CD4-positive, CD25-positive, alpha-beta regulatory T cell (primary cell): ENCODE data around the gene PHEX. TPM values are rescaled to one million over a fixed set of nuclear protein-coding genes. Genes with fewer than 3 reads are reported as not detected.

Source experiments
- ATAC-seq, 2 donors: fragments of 150-1000 bp; cut with Tn5 transposase; one replicate each; pipeline ENCODE4 v1.10.0; 2021; ENCODE audit warnings: low read depth in 2 of 2, moderate number of reproducible peaks in 2 of 2, moderate library complexity in 1 of 2
- DNase-seq, 3 donors: peaks; one replicate each; pipeline versions ENCODE4 v3.0.0 to v3.0.0-alpha.2; 2012 to 2022; ENCODE audit warnings: mixed read lengths in 1 of 3
- H3K27ac ChIP-seq: one replicate; pipeline ENCODE4 v1.7.0; 2013; ENCODE audit warnings: mild to moderate bottlenecking, low read length; ENCODE audit not compliant: insufficient read depth, poor library complexity, severe bottlenecking
- H3K27me3 ChIP-seq: one replicate; pipeline ENCODE4 v1.7.0; 2013; ENCODE audit warnings: low read length; ENCODE audit not compliant: control insufficient read depth, insufficient read depth
- H3K36me3 ChIP-seq: one replicate; pipeline ENCODE4 v1.7.0; 2013; ENCODE audit warnings: mild to moderate bottlenecking, low read length, moderate library complexity; ENCODE audit not compliant: control insufficient read depth, insufficient read depth
- H3K4me1 ChIP-seq: 2 replicates; pipeline ENCODE4 v1.7.0; 2013; ENCODE audit warnings: mild to moderate bottlenecking, low read length; ENCODE audit not compliant: insufficient read depth, control insufficient read depth, poor library complexity, severe bottlenecking
- H3K4me3 ChIP-seq: one replicate; pipeline ENCODE4 v1.7.0; 2013; ENCODE audit warnings: low read depth, mild to moderate bottlenecking, low read length, moderate library complexity
- H3K9me3 ChIP-seq, 2 experiments: 1 replicate in 1 of 2; 2 replicates in 1 of 2; pipeline ENCODE4 v1.7.0; 2013; ENCODE audit warnings: low read length in 2 of 2, mild to moderate bottlenecking in 1 of 2, moderate library complexity in 1 of 2; ENCODE audit not compliant: control insufficient read depth in 2 of 2
- H3K27ac Mint-ChIP-seq, 3 donors: one replicate each; pipeline ENCODE4 v1.8.0; 2020 to 2022; ENCODE audit warnings: mild to moderate bottlenecking in 3 of 3, mixed read lengths in 3 of 3, moderate library complexity in 2 of 3
- H3K27me3 Mint-ChIP-seq: one replicate; pipeline ENCODE4 v1.8.0; 2022; ENCODE audit warnings: mild to moderate bottlenecking, mixed read lengths
- H3K36me3 Mint-ChIP-seq: one replicate; pipeline ENCODE4 v1.8.0; 2020; ENCODE audit warnings: mixed read lengths
- H3K4me1 Mint-ChIP-seq, 4 donors: one replicate each; pipeline ENCODE4 v1.8.0; 2020 to 2022; ENCODE audit warnings: mixed read lengths in 4 of 4, mild to moderate bottlenecking in 1 of 4
- H3K4me3 Mint-ChIP-seq, 4 donors: one replicate each; pipeline ENCODE4 v1.8.0; 2020 to 2022; ENCODE audit warnings: mild to moderate bottlenecking in 4 of 4, mixed read lengths in 4 of 4, moderate library complexity in 3 of 4
- H3K9me3 Mint-ChIP-seq, 7 donors: one replicate each; pipeline ENCODE4 v1.8.0; 2020 to 2022; ENCODE audit warnings: mixed read lengths in 7 of 7, mild to moderate bottlenecking in 3 of 7, moderate library complexity in 2 of 7
- polyA plus RNA-seq, 4 donors: library from polyadenylated mRNA; unstranded; fragments of 300-500 nt; fragmentation: Illumina TruSeq; gene quantifications; one replicate each; pipeline ENCODE4 v1.2.3, GENCODE V29; 2021
- total RNA-seq: library from RNA; stranded (reverse); gene quantifications from one replicate; pipeline ENCODE4 v1.2.3, GENCODE V29; 2022

PHEX gene
- total and polyA plus RNA-seq, 5 donors from 2014 or later, result 0.10 to 1.0 (median 0.46) TPM; not detected in 1

DNA sequence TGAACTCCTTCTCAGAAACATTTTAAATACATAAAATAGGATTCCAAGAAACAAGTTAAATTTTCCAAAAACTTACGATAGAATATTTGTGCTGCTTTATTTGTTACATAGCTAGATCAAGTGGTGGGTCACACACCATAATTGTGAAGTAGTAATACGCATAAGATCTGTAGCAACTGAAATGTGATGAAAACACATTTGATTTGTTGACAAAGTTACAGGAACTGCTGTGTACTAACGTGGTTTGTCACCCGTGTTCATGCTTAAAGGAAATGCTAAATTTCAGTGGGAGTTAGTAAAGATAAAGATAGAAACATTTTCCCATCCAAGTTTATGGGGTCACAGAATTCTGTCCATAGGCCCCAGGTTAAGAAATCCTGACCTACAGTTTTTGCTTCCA is 34.1 kb upstream of the PHEX start:
- Histone ChIP-seq H3K36me3 (peaks cover 2% of the 10 kb centered on the region), H3K9me3 (no peaks in the 10 kb centered on the region), H3K27me3 (no peaks in the 10 kb centered on the region), H3K4me3 (no peak overlapping the region), H3K4me1 (no peaks in the 10 kb centered on the region), H3K27ac (no peak overlapping the region)
- peaks cover 0 to 5% (median 0%) of the 10 kb centered on the region in 7 donors for H3K9me3 Mint-ChIP-seq
- peaks cover 11% of the 10 kb centered on the region for H3K36me3 Mint-ChIP-seq
- no peaks in the 10 kb centered on the region for H3K27me3 Mint-ChIP-seq
- H3K4me1 Mint-ChIP-seq, result peaks cover 6 to 11% (median 7%) of the 10 kb centered on the region in 4 donors
- H3K27ac Mint-ChIP-seq, result peak overlapping the region in 1 of 3 donors; percentile 8
- DNase-seq (no peak), ATAC-seq (no peak)
- H3K4me3 Mint-ChIP-seq, result no peak overlapping the region

GRCh38 chrX:22004866-22005265 is 27.3 kb upstream of the PHEX start:
- no peak overlapping the region for H3K4me3 ChIP-seq
- peak overlapping the region in 1 of 4 donors; percentile 28 for H3K4me3 Mint-ChIP-seq
- H3K27ac ChIP-seq, result no peak overlapping the region
- H3K4me1 ChIP-seq, result no peaks in the 10 kb centered on the region
- H3K9me3 ChIP-seq, result no peaks in the 10 kb centered on the region
- DNase-seq (peak in 1 of 3 donors; percentile 54), ATAC-seq (no peak)
- peaks cover 0 to 7% (median 0%) of the 10 kb centered on the region in 7 donors for H3K9me3 Mint-ChIP-seq
- H3K4me1 Mint-ChIP-seq, result peaks cover 0 to 15% (median 5%) of the 10 kb centered on the region in 4 donors
- no peaks in the 10 kb centered on the region for H3K27me3 ChIP-seq
- peaks cover 4% of the 10 kb centered on the region for H3K27me3 Mint-ChIP-seq
- H3K36me3 Mint-ChIP-seq, result peaks cover 10% of the 10 kb centered on the region
- no peak overlapping the region for H3K27ac Mint-ChIP-seq
- no peaks in the 10 kb centered on the region for H3K36me3 ChIP-seq

- Histone ChIP-seq H3K36me3 (no peaks in the 10 kb centered on the region), H3K9me3 (no peaks in the 10 kb centered on the region), H3K27ac (no peak overlapping the region), H3K4me1 (no peaks in the 10 kb centered on the region), H3K27me3 (no peaks in the 10 kb centered on the region), H3K4me3 (no peak overlapping the region)
- H3K4me3 Mint-ChIP-seq, result no peak overlapping the region
- no peaks in the 10 kb centered on the region for H3K36me3 Mint-ChIP-seq
- DNase-seq (no peak), ATAC-seq (no peak)
- peaks cover 4% of the 10 kb centered on the region for H3K27me3 Mint-ChIP-seq
- peaks cover 0 to 3% (median 0%) of the 10 kb centered on the region in 7 donors for H3K9me3 Mint-ChIP-seq
- no peak overlapping the region for H3K27ac Mint-ChIP-seq
- no peaks in the 10 kb centered on the region for H3K4me1 Mint-ChIP-seq
These were observed 20.1 kb upstream of the PHEX start for GRCh38 chrX:22012051-22012450.

GRCh38 chrX:22012931-22013330 is 19.2 kb upstream of the PHEX start:
- Mint-ChIP-seq H3K4me1 (no peaks in the 10 kb centered on the region), H3K27ac (no peak overlapping the region), H3K27me3 (peaks cover 4% of the 10 kb centered on the region), H3K36me3 (no peaks in the 10 kb centered on the region), H3K4me3 (no peak overlapping the region), H3K9me3 (peaks cover 0 to 3% (median 0%) of the 10 kb centered on the region in 7 donors)
- DNase-seq, result no peak
- ATAC-seq, result no peak
- H3K27ac ChIP-seq, result no peak overlapping the region
- no peaks in the 10 kb centered on the region for H3K27me3 ChIP-seq
- no peaks in the 10 kb centered on the region for H3K9me3 ChIP-seq
- H3K4me3 ChIP-seq, result no peak overlapping the region
- H3K4me1 ChIP-seq, result no peaks in the 10 kb centered on the region
- H3K36me3 ChIP-seq, result no peaks in the 10 kb centered on the region

DNA sequence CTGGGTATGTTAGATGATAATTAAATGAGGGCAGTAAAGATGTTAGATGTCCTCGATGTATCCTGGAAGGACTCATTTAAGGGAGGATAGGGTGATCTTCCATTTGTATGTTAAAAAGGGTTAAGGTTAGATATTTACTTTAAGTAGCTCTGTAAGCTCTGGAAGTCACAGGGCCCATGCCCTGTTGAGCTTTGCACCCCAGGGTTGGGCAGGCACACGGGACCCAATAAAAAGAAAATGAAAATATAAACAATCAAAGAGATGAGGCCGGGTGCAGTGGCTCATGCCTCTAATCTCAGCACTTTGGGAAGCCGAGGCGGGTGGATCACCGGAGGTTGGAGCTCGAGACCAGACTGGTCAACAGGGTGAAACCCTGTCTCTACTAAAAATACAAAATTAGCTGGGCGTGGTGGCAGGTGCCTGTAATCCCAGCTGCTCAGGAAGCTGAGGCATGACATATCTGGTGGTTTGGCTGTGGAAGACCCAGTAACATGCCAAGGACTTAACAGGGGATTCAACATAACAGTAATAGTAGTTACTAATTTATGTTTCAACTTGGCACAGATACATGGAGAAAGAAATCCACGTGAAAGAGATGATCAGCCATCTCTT is 16.9 kb upstream of the PHEX start:
- H3K9me3 Mint-ChIP-seq, result peaks cover 0 to under 1% (median 0%) of the 10 kb centered on the region in 7 donors
- ATAC-seq (no peak), DNase-seq (no peak)
- H3K36me3 Mint-ChIP-seq, result no peaks in the 10 kb centered on the region
- no peak overlapping the region for H3K27ac Mint-ChIP-seq
- H3K4me3 Mint-ChIP-seq, result no peak overlapping the region
- H3K27me3 Mint-ChIP-seq, result no peaks in the 10 kb centered on the region
- no peaks in the 10 kb centered on the region for H3K4me1 Mint-ChIP-seq
- Histone ChIP-seq H3K27ac (no peak overlapping the region), H3K27me3 (no peaks in the 10 kb centered on the region), H3K4me3 (no peak overlapping the region), H3K4me1 (no peaks in the 10 kb centered on the region), H3K36me3 (no peaks in the 10 kb centered on the region), H3K9me3 (no peaks in the 10 kb centered on the region)

- Mint-ChIP-seq H3K9me3 (peaks cover 0 to 1% (median 0%) of the 10 kb centered on the region in 7 donors), H3K4me3 (no peak overlapping the region), H3K27ac (no peak overlapping the region), H3K27me3 (no peaks in the 10 kb centered on the region), H3K4me1 (no peaks in the 10 kb centered on the region), H3K36me3 (no peaks in the 10 kb centered on the region)
- ATAC-seq (no peak), DNase-seq (no peak)
- no peak overlapping the region for H3K27ac ChIP-seq
- no peak overlapping the region for H3K4me3 ChIP-seq
- H3K4me1 ChIP-seq, result no peaks in the 10 kb centered on the region
- H3K9me3 ChIP-seq, result no peaks in the 10 kb centered on the region
- no peaks in the 10 kb centered on the region for H3K27me3 ChIP-seq
- no peaks in the 10 kb centered on the region for H3K36me3 ChIP-seq
These were observed 10.3 kb upstream of the PHEX start for GRCh38 chrX:22021751-22022324.

GRCh38 chrX:22024577-22024976 is 7.5 kb upstream of the PHEX start:
- Histone ChIP-seq H3K27ac (no peak overlapping the region), H3K36me3 (no peaks in the 10 kb centered on the region), H3K9me3 (no peaks in the 10 kb centered on the region), H3K27me3 (no peaks in the 10 kb centered on the region), H3K4me3 (no peak overlapping the region), H3K4me1 (no peaks in the 10 kb centered on the region)
- DNase-seq, result no peak
- no peaks in the 10 kb centered on the region for H3K27me3 Mint-ChIP-seq
- H3K36me3 Mint-ChIP-seq, result no peaks in the 10 kb centered on the region
- no peak for ATAC-seq
- H3K4me1 Mint-ChIP-seq, result peaks cover 0 to 2% (median 0%) of the 10 kb centered on the region in 4 donors
- no peak overlapping the region for H3K27ac Mint-ChIP-seq
- H3K9me3 Mint-ChIP-seq, result peaks cover 0 to 2% (median 0%) of the 10 kb centered on the region in 7 donors
- H3K4me3 Mint-ChIP-seq, result no peak overlapping the region

- Mint-ChIP-seq H3K4me3 (no peak overlapping the region), H3K9me3 (peaks cover 0 to 2% (median 0%) of the 10 kb centered on the region in 7 donors), H3K36me3 (no peaks in the 10 kb centered on the region), H3K4me1 (peaks cover 0 to 2% (median 0%) of the 10 kb centered on the region in 4 donors), H3K27me3 (no peaks in the 10 kb centered on the region), H3K27ac (no peak overlapping the region)
- Histone ChIP-seq H3K9me3 (no peaks in the 10 kb centered on the region), H3K36me3 (no peaks in the 10 kb centered on the region), H3K27ac (no peak overlapping the region), H3K27me3 (no peaks in the 10 kb centered on the region), H3K4me3 (no peak overlapping the region), H3K4me1 (no peaks in the 10 kb centered on the region)
- ATAC-seq (no peak), DNase-seq (no peak)
These were observed 6.4 kb upstream of the PHEX start for GRCh38 chrX:22025751-22026150.
